Heart right ventricle (tissue), 16 donors: ENCODE results near the gene CHIT1. TPM values are rescaled to one million over a fixed set of nuclear protein-coding genes. Genes with fewer than 3 reads are reported as not detected.

Source experiments
- ATAC-seq, 8 donors: fragments of 200-7000 bp; cut with Tn5 transposase; one replicate each; pipeline ENCODE4 v1.9.1; 2020; ENCODE audit warnings: mild to moderate bottlenecking in 8 of 8, moderate library complexity in 8 of 8, moderate number of reproducible peaks in 1 of 8
- DNase-seq, 2 donors: peaks; one replicate each; pipeline ENCODE4 v3.0.0-alpha.2; 2020
- H3K27ac ChIP-seq, 10 donors: fragments of 200-600 bp; sonication (generic) in 2 of 10; one replicate each; pipeline versions ENCODE4 v1.5.0 to v1.8.0; 2020 to 2022; ENCODE audit warnings: mild to moderate bottlenecking in 3 of 10
- H3K27me3 ChIP-seq, 7 donors: fragments of 200-600 bp; one replicate each; pipeline ENCODE4 v1.8.0; 2021 to 2022; ENCODE audit warnings: mild to moderate bottlenecking in 2 of 7
- H3K36me3 ChIP-seq, 9 donors: fragments of 200-600 bp; sonication (generic) in 1 of 9; one replicate each; pipeline versions ENCODE4 v1.5.0 to v1.8.0; 2020 to 2022; ENCODE audit warnings: mild to moderate bottlenecking in 2 of 9
- H3K4me1 ChIP-seq, 9 donors: fragments of 200-600 bp; sonication (generic) in 1 of 9; one replicate each; pipeline versions ENCODE4 v1.5.0 to v1.8.0; 2020 to 2022; ENCODE audit warnings: mild to moderate bottlenecking in 4 of 9
- H3K4me3 ChIP-seq, 10 donors: fragments of 200-600 bp; sonication (generic) in 2 of 10; one replicate each; pipeline versions ENCODE4 v1.5.0 to v1.8.0; 2020 to 2022; ENCODE audit warnings: mild to moderate bottlenecking in 7 of 10, moderate library complexity in 2 of 10
- H3K9me3 ChIP-seq, 11 donors: fragments of 200-600 bp in 10 of 11; sonication (generic) in 2 of 11; one replicate each; pipeline versions ENCODE4 v1.5.0 to v1.8.0; 2013 to 2022; ENCODE audit warnings: mild to moderate bottlenecking in 2 of 11, control low read depth in 1 of 11, moderate library complexity in 1 of 11
- CTCF ChIP-seq, 9 donors: fragments of 200-600 bp; sonication (generic) in 2 of 9; IDR thresholded peaks; one replicate each; pipeline versions ENCODE4 v1.5.0 to v1.8.0; 2021 to 2022; ENCODE audit warnings: antibody characterized with exemption in 9 of 9, mild to moderate bottlenecking in 5 of 9, moderate library complexity in 1 of 9
- WGBS, 2 donors: extraction: QIAGEN DNeasy Blood & Tissue Kit; methylation state at CpG; one replicate each; pipeline ENCODE4 v1.1.7; 2013; ENCODE audit warnings: inconsistent platforms in 1 of 2; 5-methylcytosine and 5-hydroxymethylcytosine counted together
- intact Hi-C, 10 donors: fragments of 100-400 bp; cut with DNase I; formaldehyde crosslinking; loops; one replicate each; pipeline versions ENCODE4 v1.11.1 to v1.14.2; 2022
- polyA plus RNA-seq, 2 donors: library from polyadenylated mRNA; stranded (reverse); fragments of 200-250 nt; gene quantifications; one replicate each; pipeline ENCODE4 v1.2.3, GENCODE V29; 2013
- total RNA-seq, 10 donors: library from RNA; stranded (reverse); fragmentation: NEBNext Ultra II Directional in 3 of 10; extraction: Animal tissue kit (Norgen Biotek cat#: 25700) in 3 of 10; gene quantifications; one replicate each; pipeline versions ENCODE4 v1.2.1 to v1.2.4, GENCODE V29; 2021 to 2023
- donor health status: Arrhythmogenic right ventricular cardiomyopathy.
- donor health status: ischemic (EF 13 %, LVEDD 7.1; RV severe dilation, severe dysfunction).
- donor health status: healthy with polysubstance abuse.
- donor health status: DM: no; HTN: yes; CAD: no.
- donor health status: DM: no; HTN: no; CAD: no.
- donor health status: ischemic (EF 25% LVEDD 6.9; RV normal size, moderate dysfunction).
- donor health status: ischemic (EF 25% LVEDD 5.7; RV mildly dilated, moderate dysfunction).
- donor health status: healthy.
- donor health status: DM: yes; HTN: yes; CAD: no.
- donor health status: Ischemic cardiomyopathy.
- donor health status: ischemic (EF 35%, LVEDD 5.7; RV mildly dilated, moderate dysfunction).
- donor health status: nonischemic (EF 11% LVEDD 7.7; RV severe dilation, severe dysfunction).
- donor health status: DM: yes; HTN: yes; CAD: no.
- donor health status: PGD.
- donor health status: ischemic (EF 29% LVEDD 5.4; RV normal size, mild dysfunction).
- donor health status: nonischemic (EF 23%, LVEDD 6.1; RV moderate dilation, normal function).

The CHIT1 gene
- total and polyA plus RNA-seq, 12 donors, result 0.05 to 1.3 (median 0.28) TPM; not detected in 6

GRCh38 chr1:203210988-203211387, 18.5 kb downstream of the CHIT1 start:
- Histone ChIP-seq H3K27me3 (peaks cover 0 to 2% (median 0%) of the 10 kb centered on the region in 7 donors), H3K36me3 (no peaks in the 10 kb centered on the region), H3K27ac (no peak overlapping the region), H3K4me3 (no peak overlapping the region), H3K9me3 (no peaks in the 10 kb centered on the region), H3K4me1 (peaks cover 0 to 9% (median 0%) of the 10 kb centered on the region in 9 donors)
- DNase-seq, result no peak
- no peak for TF ChIP-seq CTCF (IDR thresholded peaks at IDR 0.05)
- intact Hi-C loops, result loop anchor here in 1 of 10 donors (2.0 to 5.0 kb wide), 2 partner anchors 39 to 92 kb away; no protein-coding TSS in a partner anchor
- ATAC-seq, result no peak

- Histone ChIP-seq H3K4me1 (peaks cover 0 to 5% (median 0%) of the 10 kb centered on the region in 9 donors), H3K27ac (no peak overlapping the region), H3K36me3 (no peaks in the 10 kb centered on the region), H3K9me3 (no peaks in the 10 kb centered on the region), H3K4me3 (no peak overlapping the region), H3K27me3 (no peaks in the 10 kb centered on the region)
- no peak for TF ChIP-seq CTCF (IDR thresholded peaks at IDR 0.05)
- intact Hi-C loops, result loop anchor here in 1 of 10 donors (2.0 to 5.0 kb wide), 2 partner anchors 38 to 92 kb away; no protein-coding TSS in a partner anchor
- no peak for DNase-seq
- no peak for ATAC-seq
These were observed 19.1 kb downstream of the CHIT1 start for GRCh38 chr1:203210350-203210749.

GRCh38 chr1:203208181-203208580, 21.3 kb downstream of the CHIT1 start:
- DNase-seq (no peak), ATAC-seq (no peak)
- no peak overlapping the region for H3K27ac ChIP-seq
- H3K9me3 ChIP-seq, result no peaks in the 10 kb centered on the region
- H3K36me3 ChIP-seq, result no peaks in the 10 kb centered on the region
- WGBS, 2 donors, result 70 to 78% methylated on average over 1 of the region's 1 CpG
- TF ChIP-seq CTCF (IDR thresholded peaks at IDR 0.05), result no peak
- peaks cover 0 to 2% (median 0%) of the 10 kb centered on the region in 9 donors for H3K4me1 ChIP-seq
- H3K4me3 ChIP-seq, result no peak overlapping the region
- intact Hi-C loops, result no loop called here
- no peaks in the 10 kb centered on the region for H3K27me3 ChIP-seq

GRCh38 chr1:203207751-203208150, 21.7 kb downstream of the CHIT1 start:
- H3K4me3 ChIP-seq, result no peak overlapping the region
- peaks cover 0 to 7% (median 0%) of the 10 kb centered on the region in 9 donors for H3K4me1 ChIP-seq
- no peaks in the 10 kb centered on the region for H3K36me3 ChIP-seq
- DNase-seq, result no peak
- H3K27ac ChIP-seq, result no peak overlapping the region
- no peak for ATAC-seq
- intact Hi-C loops, result no loop called here
- 76 to 84% methylated on average over 2 of the region's 2 CpGs for WGBS, 2 donors
- H3K9me3 ChIP-seq, result no peaks in the 10 kb centered on the region
- no peak for TF ChIP-seq CTCF (IDR thresholded peaks at IDR 0.05)
- no peaks in the 10 kb centered on the region for H3K27me3 ChIP-seq
